K562 (cell line): ENCODE measurements around the gene GLYAT. TPM values are rescaled to one million over a fixed set of nuclear protein-coding genes. Genes with fewer than 3 reads are reported as not detected.
A peak's percentile ranks its signal among the peaks of the same experiment; 100 is the strongest.

Source experiments
- AFF4 ChIP-seq: sonication (generic); formaldehyde crosslinking; IDR thresholded peaks from 2 replicates; pipeline ENCODE4 v1.8.0; 2023; ENCODE audit warnings: mild to moderate bottlenecking, missing genetic modification reagents
- BACH1 ChIP-seq: fragments of 200-800 bp; sonication (Bioruptor generic); IDR thresholded peaks from 2 replicates; pipeline ENCODE4 v1.6.1; 2016; ENCODE audit warnings: missing genetic modification characterization, missing compliant biosample characterization
- BHLHE40 ChIP-seq: IDR thresholded peaks from 2 replicates; pipeline ENCODE4 v1.6.1; 2011; ENCODE audit warnings: low read length, improper control_type of control experiment
- CCNT2 ChIP-seq: IDR thresholded peaks from 2 replicates; pipeline ENCODE4 v1.6.1; 2011; ENCODE audit warnings: borderline replicate concordance, low read depth, mild to moderate bottlenecking, moderate library complexity, mixed read lengths, low read length; ENCODE audit not compliant: insufficient read length; ENCODE audit errors: extremely low read depth
- GTF2B ChIP-seq: IDR thresholded peaks from 2 replicates; pipeline ENCODE4 v1.6.1; 2011; ENCODE audit not compliant: insufficient read length; ENCODE audit errors: extremely low read depth
- HDGF ChIP-seq: fragments of 450-650 bp; IDR thresholded peaks from 2 replicates; pipeline ENCODE4 v1.6.1; 2016
- HMBOX1 ChIP-seq: sonication (generic); IDR thresholded peaks from 2 replicates; pipeline ENCODE4 v1.6.1; 2016
- JUN ChIP-seq, 2 experiments: sonication (generic) in 1 of 2; formaldehyde crosslinking in 1 of 2; IDR thresholded peaks; 2 replicates each; pipeline versions ENCODE4 v1.6.1 to v1.8.0; 2012 to 2022; ENCODE audit warnings: borderline replicate concordance in 2 of 2, mild to moderate bottlenecking in 2 of 2, improper control_type of control experiment in 1 of 2, low read depth in 1 of 2, low read length in 1 of 2, missing genetic modification reagents in 1 of 2
- KDM2B ChIP-seq: fragments of 250-450 bp; sonication (Bioruptor Pico); IDR thresholded peaks from 2 replicates; pipeline ENCODE4 v1.8.0; 2021; ENCODE audit warnings: mild to moderate bottlenecking, moderate library complexity
- MEF2A ChIP-seq: IDR thresholded peaks from 2 replicates; pipeline ENCODE4 v1.6.1; 2011; ENCODE audit warnings: low read depth, mild to moderate bottlenecking, low read length, moderate library complexity; ENCODE audit not compliant: control insufficient read depth
- NCOA6 ChIP-seq: fragments of 450-650 bp; IDR thresholded peaks from 2 replicates; pipeline ENCODE4 v1.6.1; 2017; ENCODE audit warnings: mild to moderate bottlenecking
- NFE2 ChIP-seq: IDR thresholded peaks from 2 replicates; pipeline ENCODE4 v1.6.1; 2014; ENCODE audit warnings: antibody characterized with exemption, low read depth
- RAD51 ChIP-seq: fragments of 450-650 bp; IDR thresholded peaks from 2 replicates; pipeline ENCODE4 v1.7.1; 2016; ENCODE audit warnings: low read depth, mild to moderate bottlenecking, borderline replicate concordance
- SMAD4 ChIP-seq: fragments of 250-450 bp; sonication (Bioruptor Pico); conservative IDR thresholded peaks from 2 replicates; pipeline ENCODE4 v1.8.0; 2021; ENCODE audit warnings: inconsistent platforms, mild to moderate bottlenecking, moderate library complexity
- ZBTB12 ChIP-seq: fragments of 250-450 bp; sonication (Bioruptor Pico); IDR thresholded peaks from 2 replicates; pipeline ENCODE4 v1.4.0; 2020
- polyA plus RNA-seq, 8 experiments: library from polyadenylated mRNA; depleted of rRNA in 4 of 8; stranded (reverse) in 5 of 8; unstranded in 3 of 8; fragments of >200 nt; fragmentation: Nextera tagmentation in 2 of 8; fragmentation: Illumina TruSeq in 1 of 8; extraction: Ambion mirVana in 2 of 8; extraction: Trizol in 1 of 8; gene quantifications; 2 replicates each; pipeline versions ENCODE4 v1.2.1 to v1.2.3, GENCODE V29; 2011 to 2014; ENCODE audit warnings: inconsistent platforms in 1 of 8, missing spikeins in 1 of 8
- total RNA-seq, 7 experiments: library from RNA; depleted of rRNA in 6 of 7; stranded (reverse); fragments of >200 nt in 6 of 7; fragmentation: Illumina TruSeq in 2 of 7; extraction: Trizol in 2 of 7; gene quantifications; 2 replicates each; pipeline versions ENCODE4 v1.2.1 to v1.2.3, GENCODE V29; 2011 to 2021; ENCODE audit warnings: low replicate concordance in 1 of 7
- TF ChIP-seq, protein P1 (sequence below): fragments of 450-650 bp; IDR thresholded peaks from 2 replicates; pipeline ENCODE4 v1.6.1; 2016; ENCODE audit warnings: low read depth, mild to moderate bottlenecking, moderate library complexity
- TF ChIP-seq, protein P2 (sequence below): fragments of 450-650 bp; IDR thresholded peaks from 2 replicates; pipeline ENCODE4 v1.6.1; 2016

GLYAT gene
- total and polyA plus RNA-seq, 9 of the 15 experiments (the other 6 are each of a cell fraction or from before 2014, with no cell fraction given) = not detected

DNA sequence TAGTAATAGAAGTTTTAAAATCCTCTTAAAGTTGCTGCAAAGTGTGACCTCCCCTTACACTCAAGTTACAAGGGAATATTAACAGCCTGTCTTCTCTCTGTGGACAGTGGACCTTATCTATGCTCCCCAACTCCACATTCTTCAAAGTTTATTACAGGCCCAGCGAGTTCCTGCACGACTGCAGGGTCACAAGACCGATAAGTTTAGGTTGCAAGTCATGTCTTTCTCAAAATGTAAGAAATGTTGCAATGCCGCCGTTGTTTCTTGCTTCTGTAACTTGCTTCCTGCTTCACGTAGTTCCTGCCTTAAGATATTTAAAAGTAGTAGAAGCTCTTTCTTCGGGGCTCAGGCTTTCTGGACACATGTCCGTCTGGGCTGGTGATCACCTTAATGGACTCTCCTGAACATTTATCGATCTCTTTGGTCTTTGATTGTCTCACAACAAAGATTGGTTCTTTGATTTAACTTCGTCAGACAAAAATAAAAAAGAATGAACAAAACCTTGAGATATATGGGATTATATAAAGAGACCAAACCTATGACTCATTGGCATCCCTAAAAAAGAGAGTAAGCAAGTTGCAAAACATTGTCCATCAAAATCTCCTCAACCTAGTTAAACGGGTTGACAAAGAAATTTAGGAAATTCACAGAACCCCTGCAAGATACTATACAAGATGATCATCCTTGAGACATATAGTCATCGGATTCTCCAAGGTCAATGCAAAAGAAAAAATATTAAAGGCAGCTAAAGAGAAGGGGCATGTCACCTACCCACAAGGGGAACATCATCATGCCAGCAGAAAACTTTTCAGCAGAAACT is 45.4 kb upstream of the GLYAT start (continued):
- TF ChIP-seq SMAD4 (CRISPR knock-in tag) (peak; percentile 88), MEF2A (no peak), BACH1 (tag) (peak; percentile 84), KDM2B (CRISPR knock-in tag) (no peak), RAD51 (0 out of 2 replicates have a peak, but pooled peaks have one; percentile 44), HMBOX1 (peak; percentile 73; the same call in 1 of the 2 replicates), NCOA6 (peak; percentile 45; the same call in 1 of the 2 replicates), JUN (IDR thresholded peaks at IDR 0.05; ENCODE audit: borderline replicate concordance, low read depth, low read length) (peak; percentile 12; the same call in 1 of the 2 replicates), JUN (CRISPR knock-in tag; IDR thresholded peaks at IDR 0.05; ENCODE audit: borderline replicate concordance) (no peak), NFE2 (peak; percentile 89), HDGF (0 out of 2 replicates have a peak, but pooled peaks have one; percentile 30), AFF4 (CRISPR knock-in tag) (no peak; the same call in 1 of the 2 replicates), GTF2B (no peak), CCNT2 (peak; percentile 48), BHLHE40 (peak; percentile 86), ZBTB12 (no peak)
- TF ChIP-seq, protein P1, sequence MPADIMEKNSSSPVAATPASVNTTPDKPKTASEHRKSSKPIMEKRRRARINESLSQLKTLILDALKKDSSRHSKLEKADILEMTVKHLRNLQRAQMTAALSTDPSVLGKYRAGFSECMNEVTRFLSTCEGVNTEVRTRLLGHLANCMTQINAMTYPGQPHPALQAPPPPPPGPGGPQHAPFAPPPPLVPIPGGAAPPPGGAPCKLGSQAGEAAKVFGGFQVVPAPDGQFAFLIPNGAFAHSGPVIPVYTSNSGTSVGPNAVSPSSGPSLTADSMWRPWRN = no peak
- TF ChIP-seq, protein P2, sequence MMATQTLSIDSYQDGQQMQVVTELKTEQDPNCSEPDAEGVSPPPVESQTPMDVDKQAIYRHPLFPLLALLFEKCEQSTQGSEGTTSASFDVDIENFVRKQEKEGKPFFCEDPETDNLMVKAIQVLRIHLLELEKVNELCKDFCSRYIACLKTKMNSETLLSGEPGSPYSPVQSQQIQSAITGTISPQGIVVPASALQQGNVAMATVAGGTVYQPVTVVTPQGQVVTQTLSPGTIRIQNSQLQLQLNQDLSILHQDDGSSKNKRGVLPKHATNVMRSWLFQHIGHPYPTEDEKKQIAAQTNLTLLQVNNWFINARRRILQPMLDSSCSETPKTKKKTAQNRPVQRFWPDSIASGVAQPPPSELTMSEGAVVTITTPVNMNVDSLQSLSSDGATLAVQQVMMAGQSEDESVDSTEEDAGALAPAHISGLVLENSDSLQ = peak; percentile 31; the same call in 1 of the 2 replicates
